Right hindlimb (tissue), 1 donor: ENCODE measurements around the gene VRTN.
"Not testable (repeated sequence)": the region's sequence is repeated elsewhere in the genome, so short reads cannot be mapped to it uniquely, and the experiment has no call there.

Experiments used
- DNase-seq: peaks from one replicate; pipeline ENCODE4 v3.0.0-alpha.2; 2018

VRTN gene

GRCh38 chr14:74350211-74350927 lies 2.1 kb downstream of the VRTN start:
- no peak for DNase-seq

DNA sequence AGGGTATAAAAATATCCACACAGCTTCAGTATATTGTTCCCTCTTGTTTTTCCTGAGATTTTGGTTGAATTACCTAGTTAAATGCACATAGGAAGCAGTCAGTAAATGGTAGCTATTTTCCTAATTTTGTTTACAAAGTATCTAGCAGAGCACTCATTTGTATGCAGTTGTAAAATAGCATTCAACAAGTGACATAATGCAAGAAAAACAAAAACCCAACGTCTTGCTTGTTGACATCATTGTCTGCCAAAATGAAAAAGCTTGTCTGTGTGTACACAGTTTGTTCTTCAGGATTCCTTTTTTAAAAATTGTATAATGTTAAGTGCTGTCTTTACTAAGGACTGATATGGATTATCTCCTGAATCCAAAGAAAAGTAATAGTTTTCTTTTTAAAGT lies 2.7 kb downstream of the VRTN start:
- no peak for DNase-seq

- no peak for DNase-seq
These were observed 8.8 kb downstream of the VRTN start for GRCh38 chr14:74356892-74357575.

GRCh38 chr14:74357585-74357984 lies 9.3 kb downstream of the VRTN start:
- DNase-seq = no peak

DNA sequence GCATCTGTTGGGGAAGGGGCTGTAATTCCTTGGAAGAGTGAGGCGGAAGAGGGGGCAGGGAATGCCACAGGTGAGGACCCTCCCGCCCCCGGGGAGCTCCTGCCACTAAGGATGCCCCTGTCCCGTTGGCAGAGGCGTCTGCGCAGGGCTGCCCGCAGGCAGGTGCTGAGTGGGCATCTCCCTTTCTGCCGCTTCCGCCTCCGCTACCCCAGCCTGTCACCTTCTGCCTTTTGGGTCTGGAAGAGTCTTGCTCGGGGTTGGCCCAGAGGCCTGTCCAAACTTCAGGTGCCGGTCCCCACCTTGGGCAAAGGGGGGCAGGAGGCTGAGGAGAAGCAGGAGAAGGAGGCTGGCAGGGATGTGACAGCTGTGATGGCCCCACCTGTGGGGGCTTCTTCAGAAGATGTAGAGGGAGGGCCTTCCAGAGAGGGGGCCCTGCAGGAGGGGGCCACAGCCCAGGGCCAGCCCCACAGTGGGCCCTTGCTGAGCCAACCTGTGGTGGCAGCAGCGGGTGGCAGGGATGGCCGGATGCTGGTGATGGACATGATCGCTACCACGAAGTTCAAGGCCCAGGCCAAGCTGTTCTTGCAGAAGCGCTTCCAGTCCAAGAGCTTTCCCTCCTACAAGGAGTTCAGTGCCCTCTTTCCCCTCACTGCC lies 10.0 kb downstream of the VRTN start:
- DNase-seq = no peak

GRCh38 chr14:74360163-74360562 lies 11.9 kb downstream of the VRTN start:
- DNase-seq = no peak

DNA sequence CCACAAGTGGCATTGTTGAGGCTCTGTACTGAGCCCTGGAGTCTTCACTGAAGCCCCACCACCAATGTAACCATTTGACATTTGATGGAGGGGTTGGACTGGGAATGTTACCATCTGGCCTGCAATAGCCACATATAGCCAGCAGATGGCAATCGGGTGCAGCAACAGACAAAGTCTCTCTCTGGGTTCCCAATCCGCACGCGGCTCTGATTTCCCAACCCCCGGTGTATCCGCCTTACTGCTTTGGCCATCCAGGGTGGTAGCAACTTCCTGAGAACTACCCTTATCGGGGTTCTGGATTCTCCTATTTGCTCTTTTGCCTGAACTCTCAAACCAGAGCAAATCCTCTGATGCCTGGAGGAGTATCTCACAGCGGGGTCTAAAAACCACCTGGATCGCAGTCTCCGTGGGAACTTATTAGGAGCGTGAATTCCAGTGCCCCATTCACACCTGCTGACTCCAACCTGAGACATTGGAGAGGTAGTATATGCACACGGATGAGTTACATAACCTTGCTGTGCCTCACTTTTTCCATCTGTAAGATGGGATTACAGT lies 14.2 kb downstream of the VRTN start:
- peak; percentile 76 for DNase-seq

DNA sequence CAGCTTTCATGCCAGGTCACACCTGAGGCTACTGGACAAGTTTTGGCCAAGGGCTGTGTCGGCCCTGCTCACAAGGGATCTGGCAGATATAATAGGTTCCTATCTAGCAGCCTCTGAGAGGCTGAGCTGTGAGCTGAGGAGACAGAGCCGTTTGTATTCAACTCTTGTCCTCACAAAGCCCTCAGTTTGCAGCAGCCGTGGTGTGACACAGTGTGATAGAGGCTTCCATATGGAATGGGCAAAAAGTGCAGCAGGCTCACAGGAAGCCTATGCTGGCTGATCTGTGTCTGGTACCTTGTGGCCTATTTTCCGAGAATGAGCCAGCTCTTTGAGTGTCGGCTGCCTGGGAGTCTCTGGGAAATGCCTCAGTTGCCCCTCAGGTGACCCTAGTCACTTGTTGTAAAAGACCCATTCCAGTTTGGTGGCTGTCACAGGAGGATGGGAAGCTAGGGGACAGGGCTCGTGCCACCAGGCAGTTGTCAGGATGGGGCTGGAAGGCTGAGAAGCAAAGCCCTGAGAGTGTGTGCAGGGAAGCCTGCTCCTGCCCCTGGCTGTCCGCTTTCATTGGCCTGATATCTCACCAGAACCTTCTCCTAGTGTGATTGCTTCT lies 16.1 kb downstream of the VRTN start:
- no peak for DNase-seq

DNA sequence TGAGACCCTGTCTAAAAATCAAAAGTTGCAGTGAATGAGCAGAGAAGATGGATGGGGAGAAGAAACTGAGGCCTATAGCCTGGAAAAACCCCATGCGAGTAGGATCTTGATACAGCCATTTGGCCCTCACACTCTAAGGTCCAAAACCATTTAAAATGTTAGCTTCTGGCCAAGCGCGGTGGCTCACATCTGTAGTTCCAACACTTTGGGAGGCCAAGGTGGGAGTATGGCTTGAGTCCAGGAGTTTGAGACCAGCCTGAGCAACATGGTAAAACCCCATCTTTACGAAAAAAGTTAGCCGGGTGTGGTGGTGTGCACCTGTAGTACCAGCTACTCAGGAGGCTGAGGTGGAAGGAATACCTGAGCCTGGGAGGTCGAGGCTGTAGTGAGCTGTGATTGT lies 19.8 kb downstream of the VRTN start:
- no peak for DNase-seq

DNA sequence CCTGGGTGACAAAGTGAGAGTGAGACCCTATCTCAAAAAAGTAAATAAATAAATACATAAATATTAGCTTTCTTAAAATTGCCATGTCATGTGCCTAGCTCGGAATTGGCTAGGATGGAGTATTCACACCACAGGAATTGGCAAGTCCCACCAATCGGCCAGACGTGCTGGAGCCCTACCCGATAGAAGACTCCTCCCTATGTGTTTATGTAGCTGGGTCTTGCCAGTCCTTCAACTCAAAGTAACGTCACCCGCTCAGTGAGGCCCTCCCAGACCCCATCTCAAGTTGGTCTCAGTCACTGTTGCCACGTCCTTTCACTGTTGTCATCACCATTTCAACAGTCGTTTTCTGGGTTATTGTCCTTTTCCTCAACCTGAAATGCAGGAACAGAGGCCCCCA lies 20.2 kb downstream of the VRTN start:
- no peak for DNase-seq

GRCh38 chr14:74377976-74378690 lies 29.9 kb downstream of the VRTN start:
- DNase-seq = no peak

DNA sequence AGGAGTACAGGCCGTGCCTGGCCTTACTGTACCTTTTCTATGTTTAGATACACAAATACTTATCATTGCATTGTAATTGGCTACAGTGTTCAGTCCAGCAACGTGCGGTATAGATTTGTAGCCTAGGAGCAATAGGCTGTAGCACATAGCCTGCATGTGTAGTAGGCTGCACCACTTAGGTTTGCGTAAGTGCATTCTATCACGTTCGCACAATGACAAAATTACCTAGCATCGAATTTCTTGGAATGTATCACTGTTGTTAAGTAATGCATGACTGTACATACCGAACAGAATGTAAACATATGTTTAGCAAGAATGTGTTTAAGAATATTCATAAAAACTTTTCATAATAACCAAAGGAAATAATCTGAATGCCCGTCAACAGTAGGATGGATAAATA lies 31.9 kb downstream of the VRTN start:
- no peak for DNase-seq

DNA sequence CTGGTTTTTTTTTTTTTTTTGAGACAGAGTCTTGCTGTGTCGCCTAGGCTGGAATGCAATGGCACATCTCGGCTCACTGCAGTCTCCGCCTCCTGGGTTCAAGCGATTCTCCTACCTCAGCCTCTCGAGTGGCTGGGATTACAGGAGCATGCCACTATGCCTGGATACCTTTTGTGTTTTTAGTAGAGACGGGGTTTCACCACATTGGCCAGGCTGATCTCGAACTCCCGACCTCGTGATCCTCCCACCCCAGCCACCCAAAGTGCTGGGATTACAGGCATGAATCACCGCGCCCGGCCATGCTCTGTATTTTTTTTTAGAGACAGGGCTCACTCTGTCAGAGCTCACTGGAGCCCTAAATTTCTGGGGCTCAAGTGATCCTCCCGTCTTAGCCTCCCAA lies 32.6 kb downstream of the VRTN start:
- no peak for DNase-seq

DNA sequence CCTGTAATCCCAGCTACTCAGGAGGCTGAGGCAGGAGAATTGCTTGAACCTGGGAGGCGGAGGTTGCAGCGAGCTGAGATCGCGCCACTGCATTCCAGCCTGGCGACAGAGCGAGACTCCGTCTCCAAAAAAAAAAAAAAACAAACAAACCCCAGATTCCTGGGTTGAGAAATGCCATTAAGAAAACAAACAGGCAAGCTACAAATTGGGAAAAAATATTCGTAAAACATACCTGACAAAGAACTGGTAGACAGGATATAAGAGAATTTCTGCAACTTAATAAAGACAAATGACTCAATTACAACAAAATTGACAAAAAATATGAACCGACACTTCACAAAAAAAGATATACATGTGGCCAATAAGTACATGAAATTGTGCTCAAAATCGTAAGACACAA lies 33.3 kb downstream of the VRTN start:
- not testable (repeated sequence) for DNase-seq

- no peak for DNase-seq
These were observed 34.0 kb downstream of the VRTN start for GRCh38 chr14:74382231-74382630.

DNA sequence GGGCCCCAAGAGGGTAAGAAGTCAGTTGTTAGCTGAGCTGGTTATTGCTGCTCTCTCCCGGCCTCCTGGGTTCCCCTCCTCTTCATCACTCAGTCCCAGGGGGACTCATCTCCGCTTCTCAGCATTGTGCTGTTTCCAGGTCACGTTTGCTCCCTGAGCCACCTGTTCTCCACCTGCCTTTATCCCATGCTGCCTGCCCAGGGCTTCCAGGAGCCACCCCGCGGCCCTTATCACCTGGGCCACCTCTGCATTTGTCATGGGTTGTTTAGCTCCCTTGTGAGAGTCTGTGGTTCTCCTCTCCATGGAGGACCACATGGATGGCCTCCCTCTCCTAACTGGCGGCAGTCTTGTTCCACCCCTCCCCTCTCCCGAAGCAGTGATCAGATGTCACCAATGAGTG lies 41.7 kb downstream of the VRTN start:
- no peak for DNase-seq

GRCh38 chr14:74390505-74390904 lies 42.2 kb downstream of the VRTN start:
- DNase-seq = not testable (repeated sequence)

- no peak for DNase-seq
These were observed 43.2 kb downstream of the VRTN start for GRCh38 chr14:74391479-74391878.

DNA sequence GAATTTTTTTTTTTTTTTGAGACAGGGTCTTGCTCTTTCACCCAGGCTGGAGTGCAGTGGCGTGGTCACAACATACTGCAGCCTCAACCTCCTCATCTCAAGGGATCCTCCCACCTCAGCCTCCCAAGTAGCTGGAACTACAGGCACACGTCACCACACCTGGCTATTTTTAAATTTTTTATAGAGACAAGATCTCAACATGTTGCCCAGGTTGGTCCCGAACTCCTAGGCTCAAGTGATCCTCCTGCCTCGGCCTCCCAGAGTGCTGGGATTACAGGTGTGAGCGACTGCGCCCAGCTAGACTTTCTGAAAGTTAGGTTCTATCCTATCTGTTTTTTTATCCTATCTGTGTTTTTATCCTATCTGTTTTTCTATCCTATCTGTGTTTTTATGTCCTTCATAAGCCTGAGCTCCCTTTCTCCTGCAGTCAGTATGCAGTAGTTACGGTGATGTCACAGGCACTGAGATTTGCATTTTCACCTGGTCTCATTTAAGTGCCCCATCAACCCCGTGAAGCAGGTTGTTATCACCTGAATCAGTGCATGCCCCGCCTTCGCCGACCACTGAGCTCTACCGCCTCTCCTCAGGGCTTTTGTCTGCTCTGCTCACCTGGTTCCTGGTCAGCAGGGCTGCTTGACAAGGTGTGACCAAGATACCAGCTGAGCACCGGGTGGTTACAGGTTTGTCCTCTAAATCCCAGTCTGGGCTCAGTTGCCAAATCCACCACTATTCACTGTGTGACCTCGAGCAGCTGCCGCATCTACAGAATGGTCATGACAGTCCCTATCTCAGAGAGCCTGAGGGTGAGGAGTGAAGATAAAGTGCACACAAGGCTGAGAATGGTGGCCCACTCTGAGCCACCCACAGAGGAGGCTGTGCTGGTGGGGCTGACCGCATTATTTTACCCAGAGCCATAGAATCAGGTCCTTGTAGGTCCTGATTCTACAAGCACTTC lies 44.6 kb downstream of the VRTN start:
- DNase-seq = no peak

DNA sequence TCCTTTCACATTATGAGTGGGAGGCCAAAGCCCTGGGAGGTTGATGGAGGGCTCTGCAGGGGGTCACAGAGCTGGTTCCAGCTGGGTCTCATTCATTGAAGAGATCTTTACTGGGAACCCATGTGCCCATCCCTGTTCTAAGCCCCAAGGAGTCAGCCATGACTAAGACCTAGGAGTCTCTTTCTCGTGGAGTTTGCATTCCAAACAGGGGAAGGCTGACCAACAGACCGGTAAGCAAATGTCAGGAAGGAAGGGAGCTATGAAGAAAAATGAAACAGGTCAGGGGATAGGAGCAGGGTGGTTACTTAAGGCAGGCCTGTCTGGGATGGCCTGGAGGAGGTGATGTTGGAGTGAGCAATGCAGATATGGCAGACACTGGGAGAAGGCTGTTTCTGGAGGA lies 46.3 kb downstream of the VRTN start:
- no peak for DNase-seq

GRCh38 chr14:74395094-74395493 lies 46.8 kb downstream of the VRTN start:
- no peak for DNase-seq
